Motor neuron (in vitro differentiated cells): ENCODE data around the gene EIF4E2. TPM values are rescaled to one million over a fixed set of nuclear protein-coding genes. Genes with fewer than 3 reads are reported as not detected.

ENCODE experiments used
- ATAC-seq, 8 experiments: fragments of 200-7000 bp; cut with Tn5 transposase; replicated peaks in 6 of 8; 2 replicates each; pipeline ENCODE4 v1.8.0; 2021; ENCODE audit warnings: mild to moderate bottlenecking in 8 of 8, moderate library complexity in 8 of 8
- H3K27ac ChIP-seq, 2 donors: fragments of 250-450 bp; sonication (Bioruptor Pico); 2 replicates each; pipeline ENCODE4 v1.9.0; 2021; ENCODE audit warnings: antibody characterized with exemption in 2 of 2, mild to moderate bottlenecking in 2 of 2, moderate library complexity in 1 of 2
- H3K4me1 ChIP-seq, 2 donors: fragments of 250-450 bp; sonication (Bioruptor Pico); replicated peaks in 1 of 2; 2 replicates each; pipeline ENCODE4 v1.6.1; 2021; ENCODE audit warnings: antibody characterized with exemption in 2 of 2, mild to moderate bottlenecking in 2 of 2, moderate library complexity in 1 of 2
- H3K4me3 ChIP-seq, 5 donors: fragments of 250-450 bp; sonication (Bioruptor Pico); 2 replicates each; pipeline ENCODE4 v1.9.0; 2021; ENCODE audit warnings: antibody characterized with exemption in 5 of 5, mild to moderate bottlenecking in 5 of 5, moderate library complexity in 4 of 5
- WGBS, 10 experiments: fragments of 450-650 bp; shearing (Covaris generic); methylation state at CpG; one replicate each; pipeline ENCODE4 v1.0.0; 2022; 5-methylcytosine and 5-hydroxymethylcytosine counted together
- in situ Hi-C, 9 experiments: fragments of 400-800 bp; cut with MboI; loops; one replicate each; pipeline ENCODE4 v1.15.0; 2021; ENCODE audit warnings: low sequenced_read_pairs in 9 of 9, low pct_unique_long_range_greater_than_20kb in 2 of 9; ENCODE audit not compliant: unreplicated experiment in 9 of 9
- total RNA-seq, 8 experiments: library from RNA; unstranded; fragments of 300-600 nt; gene quantifications; 2 replicates each; pipeline versions ENCODE4 v1.2.3 to v1.2.4, GENCODE V29; 2022

Gene EIF4E2
- total RNA-seq, 8 experiments from 2014 or later = 49.0 to 81.3 (median 73.7) TPM

GRCh38 chr2:232511336-232511890, 39.1 kb upstream of the EIF4E2 start:
- in situ Hi-C loops = loop anchor here in 2 of 9 experiments (25.0 kb wide), 1 partner anchor 599 kb away; no protein-coding TSS in a partner anchor

GRCh38 chr2:232512602-232513001, 37.9 kb upstream of the EIF4E2 start:
- Histone ChIP-seq H3K4me3 (no peak overlapping the region), H3K4me1 (peaks cover 44 to 46% of the 10 kb centered on the region in 2 donors), H3K27ac (peak overlapping the region; percentile 67 to 82)
- in situ Hi-C loops = loop anchor here in 2 of 9 experiments (25.0 kb wide), 1 partner anchor 600 kb away; no protein-coding TSS in a partner anchor
- WGBS, 10 experiments = 0 to 83% methylated on average over 1 to 2 of the region's 10 CpGs; no CpG with 5 or more reads in 8 of the 10 experiments
- peak in 5 of 8 experiments; percentile 86 to 93 (median 89) for ATAC-seq

More at GRCh38 chr2:232511336-232511890, 39.1 kb upstream of the EIF4E2 start:
- H3K4me3 ChIP-seq = no peak overlapping the region
- WGBS, 10 experiments = 10 to 80% (median 57%) methylated on average over 2 to 5 of the region's 11 CpGs; no CpG with 5 or more reads in 5 of the 10 experiments
- H3K4me1 ChIP-seq = peaks cover 56 to 57% of the 10 kb centered on the region in 2 donors
- peak in 5 of 8 experiments; percentile 21 to 33 (median 26) for ATAC-seq
- H3K27ac ChIP-seq = peak overlapping the region; percentile 67 to 82

GRCh38 chr2:232513353-232513752, 37.1 kb upstream of the EIF4E2 start:
- in situ Hi-C loops = loop anchor here in 2 of 9 experiments (25.0 kb wide), 1 partner anchor 601 kb away; no protein-coding TSS in a partner anchor

GRCh38 chr2:232515639-232516038, 34.9 kb upstream of the EIF4E2 start:
- no peak overlapping the region for H3K4me3 ChIP-seq
- H3K4me1 ChIP-seq = peaks cover 50 to 52% of the 10 kb centered on the region in 2 donors
- in situ Hi-C loops = loop anchor here in 2 of 9 experiments (25.0 kb wide), 1 partner anchor 603 kb away; no protein-coding TSS in a partner anchor
- H3K27ac ChIP-seq = peak overlapping the region; percentile 28 to 52
- WGBS, 10 experiments = 60 to 91% (median 88%) methylated on average over 1 to 7 of the region's 7 CpGs; no CpG with 5 or more reads in 2 of the 10 experiments
- peak in 1 of 8 experiments; percentile 48 for ATAC-seq

More at GRCh38 chr2:232513353-232513752, 37.1 kb upstream of the EIF4E2 start:
- 13 to 100% (median 61%) methylated on average over 2 to 4 of the region's 5 CpGs; no CpG with 5 or more reads in 1 of the 10 experiments for WGBS, 10 experiments
- peak overlapping the region; percentile 13 to 73 for H3K27ac ChIP-seq
- peak in 1 of 8 experiments; percentile 16 for ATAC-seq
- H3K4me1 ChIP-seq = peaks cover 40 to 45% of the 10 kb centered on the region in 2 donors
- no peak overlapping the region for H3K4me3 ChIP-seq

- H3K4me1 ChIP-seq = peaks cover 44 to 45% of the 10 kb centered on the region in 2 donors
- no peak overlapping the region for H3K4me3 ChIP-seq
- in situ Hi-C loops = loop anchor here in 2 of 9 experiments (25.0 kb wide), 1 partner anchor 604 kb away; no protein-coding TSS in a partner anchor
- no peak for ATAC-seq
- WGBS, 10 experiments = 50 to 100% (median 80%) methylated on average over 1 to 3 of the region's 3 CpGs; no CpG with 5 or more reads in 6 of the 10 experiments
- no peak overlapping the region for H3K27ac ChIP-seq
These were observed 33.9 kb upstream of the EIF4E2 start for GRCh38 chr2:232516551-232516950.

GRCh38 chr2:232518844-232519243, 31.6 kb upstream of the EIF4E2 start:
- in situ Hi-C loops = loop anchor here in 2 of 9 experiments (25.0 kb wide), 1 partner anchor 607 kb away; no protein-coding TSS in a partner anchor
- 0 to 81% (median 61%) methylated on average over 1 to 4 of the region's 6 CpGs; no CpG with 5 or more reads in 5 of the 10 experiments for WGBS, 10 experiments
- Histone ChIP-seq H3K27ac (no peak overlapping the region), H3K4me1 (peaks cover 38 to 42% of the 10 kb centered on the region in 2 donors), H3K4me3 (no peak overlapping the region)
- ATAC-seq = no peak

GRCh38 chr2:232519581-232520438, 30.7 kb upstream of the EIF4E2 start, which contains the start of gene PRSS56:
TSS of gene PRSS56 (plus strand) at chr2:232520388. CDS start at chr2:232520599, 211 bp downstream.
- Histone ChIP-seq H3K4me1 (peaks cover 38 to 48% of the 10 kb centered on the region in 2 donors), H3K27ac (no peak within 1 kb of the TSS), H3K4me3 (no peak within 1 kb of the TSS)
- WGBS, 10 experiments = 20 to 67% (median 60%) methylated on average over 1 to 2 of the region's 19 CpGs; no CpG with 5 or more reads in 7 of the 10 experiments
- ATAC-seq = peak in 1 of 8 experiments; percentile 5
- in situ Hi-C loops = loop anchor here in 4 of 9 experiments (10.0 to 25.0 kb wide), 3 partner anchors 65 to 615 kb away; partner anchors contain the start of gene ALPI (in 1 of the 4)

- in situ Hi-C loops = loop anchor here in 4 of 9 experiments (10.0 to 25.0 kb wide), 3 partner anchors 66 to 616 kb away; partner anchors contain the start of gene ALPI (in 1 of the 4)
- no peak for ATAC-seq
- Histone ChIP-seq H3K4me3 (no peak overlapping the region), H3K4me1 (peaks cover 36 to 46% of the 10 kb centered on the region in 2 donors), H3K27ac (no peak overlapping the region)
- WGBS, 10 experiments = 30% methylated on average over 2 of the region's 15 CpGs; no CpG with 5 or more reads in 9 of the 10 experiments
These were observed 30.0 kb upstream of the EIF4E2 start for GRCh38 chr2:232520489-232520888.

GRCh38 chr2:232521098-232521497, 29.4 kb upstream of the EIF4E2 start:
- no peak for ATAC-seq
- in situ Hi-C loops = loop anchor here in 4 of 9 experiments (10.0 to 25.0 kb wide), 3 partner anchors 66 to 616 kb away; partner anchors contain the start of gene ALPI (in 1 of the 4)
- no peak overlapping the region for H3K27ac ChIP-seq
- 90 to 93% (median 93%) methylated on average over 2 to 7 of the region's 14 CpGs; no CpG with 5 or more reads in 7 of the 10 experiments for WGBS, 10 experiments
- peaks cover 39 to 48% of the 10 kb centered on the region in 2 donors for H3K4me1 ChIP-seq
- H3K4me3 ChIP-seq = no peak overlapping the region

GRCh38 chr2:232521959-232522622, 28.4 kb upstream of the EIF4E2 start:
- Histone ChIP-seq H3K27ac (no peak overlapping the region), H3K4me1 (peaks cover 43 to 56% of the 10 kb centered on the region in 2 donors), H3K4me3 (peak overlapping the region; percentile 25 to 40 (median 35))
- peak; percentile 23 to 76 (median 36) for ATAC-seq
- in situ Hi-C loops = loop anchor here in 4 of 9 experiments (10.0 to 25.0 kb wide), 3 partner anchors 67 to 617 kb away; partner anchors contain the start of gene ALPI (in 1 of the 4)
- 0% methylated on average over 2 to 6 of the region's 66 CpGs; no CpG with 5 or more reads in 8 of the 10 experiments for WGBS, 10 experiments

GRCh38 chr2:232522623-232523401, 27.7 kb upstream of the EIF4E2 start:
- no peak for ATAC-seq
- no peak overlapping the region for H3K27ac ChIP-seq
- WGBS, 10 experiments = 32 to 100% methylated on average over 1 to 11 of the region's 46 CpGs; no CpG with 5 or more reads in 8 of the 10 experiments
- peaks cover 43 to 56% of the 10 kb centered on the region in 2 donors for H3K4me1 ChIP-seq
- in situ Hi-C loops = loop anchor here in 4 of 9 experiments (10.0 to 25.0 kb wide), 3 partner anchors 68 to 618 kb away; partner anchors contain the start of gene ALPI (in 1 of the 4)
- H3K4me3 ChIP-seq = peak overlapping the region in 4 of 5 donors; percentile 25 to 40 (median 36)
